ENCODE results near the gene CA12. TPM values are rescaled to one million over a fixed set of nuclear protein-coding genes. Genes with fewer than 3 reads are reported as not detected.

CA12 gene
- total and polyA plus RNA-seq, 2 donors (not counting 1 experiment from before 2014, with no cell fraction given) = not detected

- H3K27me3 ChIP-seq (replicated peaks in 1 of 4; ENCODE audit: control extremely low read depth in 1 of 4, control insufficient read depth in 3 of 4, insufficient read depth in 4 of 4, low read length in 3 of 4) = peaks cover 0 to 3% (median 0%) of the 10 kb centered on the region in 4 experiments
- Mint-ChIP-seq H3K9me3 (ENCODE audit: insufficient read depth) (no peaks in the 10 kb centered on the region), H3K27ac (no peak overlapping the region), H3K27me3 (peaks cover 8% of the 10 kb centered on the region), H3K4me1 (peaks cover 19% of the 10 kb centered on the region), H3K4me3 (no peak overlapping the region)
- ATAC-seq (ENCODE audit: low read depth) (no peak), DNase-seq (no peak)
- H3K4me1 ChIP-seq (ENCODE audit: control insufficient read depth in 2 of 2, insufficient read depth in 2 of 2, low read length in 2 of 2) = peaks cover 2 to 13% of the 10 kb centered on the region in 2 donors
- no CpG with 5 or more reads among the region's 3 CpGs for WGBS (ENCODE audit: insufficient coverage)
- no peak overlapping the region for H3K9ac ChIP-seq (ENCODE audit: low read length)
- no peaks in the 10 kb centered on the region for H3K36me3 ChIP-seq (replicated peaks in 1 of 2; ENCODE audit: control extremely low read depth in 1 of 2, control insufficient read depth in 1 of 2, extremely low read depth in 1 of 2, insufficient read depth in 2 of 2, low read length in 1 of 2)
- H2AFZ ChIP-seq (ENCODE audit: insufficient read depth, low read depth, low read length, poor library complexity, severe bottlenecking) = no peak overlapping the region
- CTCF ChIA-PET = no interaction called here
- H3K79me2 ChIP-seq (ENCODE audit: control insufficient read depth, insufficient read depth, low read length) = no peaks in the 10 kb centered on the region
- H3K4me2 ChIP-seq (replicated peaks; ENCODE audit: low read depth, low read length, poor library complexity, severe bottlenecking) = no peak overlapping the region
- no peak overlapping the region for H3K27ac ChIP-seq (ENCODE audit: low read length in 2 of 2)
- H4K20me1 ChIP-seq (ENCODE audit: control insufficient read depth, insufficient read depth, low read length, poor library complexity, severe bottlenecking) = no peaks in the 10 kb centered on the region
- TF ChIP-seq CTCF (IDR thresholded peaks at IDR 0.05) (no peak), EZH2 (IDR thresholded peaks at IDR 0.05; ENCODE audit: borderline replicate concordance, insufficient read depth, low read depth, low read length, poor library complexity, severe bottlenecking) (no peak)
- H3K9me3 ChIP-seq (ENCODE audit: control extremely low read depth in 1 of 3, control insufficient read depth in 2 of 3, insufficient read depth in 1 of 3, low read length in 2 of 3) = no peaks in the 10 kb centered on the region
- H3K4me3 ChIP-seq (ENCODE audit: control extremely low read depth in 1 of 5, extremely low read depth in 1 of 5, insufficient read depth in 1 of 5, low read depth in 2 of 5, low read length in 4 of 5) = no peak overlapping the region
- POLR2A ChIA-PET = no interaction called here
- intact Hi-C loops (cut with micrococcal nuclease) = no loop called here
Measured at GRCh38 chr15:63357731-63358130, 23.9 kb downstream of the CA12 start.

- peaks cover 14% of the 10 kb centered on the region for H3K4me1 Mint-ChIP-seq
- H2AFZ ChIP-seq (ENCODE audit: insufficient read depth, low read depth, low read length, poor library complexity, severe bottlenecking) = no peak overlapping the region
- no peak overlapping the region for H3K4me2 ChIP-seq (replicated peaks; ENCODE audit: low read depth, low read length, poor library complexity, severe bottlenecking)
- peaks cover 0 to 3% (median 0%) of the 10 kb centered on the region in 4 experiments for H3K27me3 ChIP-seq (replicated peaks in 1 of 4; ENCODE audit: control extremely low read depth in 1 of 4, control insufficient read depth in 3 of 4, insufficient read depth in 4 of 4, low read length in 3 of 4)
- no peak overlapping the region for H3K9ac ChIP-seq (ENCODE audit: low read length)
- whole genome bisulfite sequencing (ENCODE audit: insufficient coverage) = 96% methylated on average over 3 of the region's 4 CpGs
- peaks cover 8% of the 10 kb centered on the region for H3K27me3 Mint-ChIP-seq
- intact Hi-C loops (cut with micrococcal nuclease) = no loop called here
- no peak overlapping the region for H3K4me3 ChIP-seq (ENCODE audit: control extremely low read depth in 1 of 5, extremely low read depth in 1 of 5, insufficient read depth in 1 of 5, low read depth in 2 of 5, low read length in 4 of 5)
- no peak overlapping the region for H3K27ac ChIP-seq (ENCODE audit: low read length in 2 of 2)
- peaks cover 0 to 6% of the 10 kb centered on the region in 2 donors for H3K4me1 ChIP-seq (ENCODE audit: control insufficient read depth in 2 of 2, insufficient read depth in 2 of 2, low read length in 2 of 2)
- CTCF ChIA-PET = no interaction called here
- ATAC-seq (ENCODE audit: low read depth) (no peak), DNase-seq (no peak)
- no peaks in the 10 kb centered on the region for H3K79me2 ChIP-seq (ENCODE audit: control insufficient read depth, insufficient read depth, low read length)
- H3K4me3 Mint-ChIP-seq = no peak overlapping the region
- H3K9me3 ChIP-seq (ENCODE audit: control extremely low read depth in 1 of 3, control insufficient read depth in 2 of 3, insufficient read depth in 1 of 3, low read length in 2 of 3) = no peaks in the 10 kb centered on the region
- TF ChIP-seq CTCF (IDR thresholded peaks at IDR 0.05) (no peak), EZH2 (IDR thresholded peaks at IDR 0.05; ENCODE audit: borderline replicate concordance, insufficient read depth, low read depth, low read length, poor library complexity, severe bottlenecking) (no peak)
- POLR2A ChIA-PET = no interaction called here
- no peaks in the 10 kb centered on the region for H3K36me3 ChIP-seq (replicated peaks in 1 of 2; ENCODE audit: control extremely low read depth in 1 of 2, control insufficient read depth in 1 of 2, extremely low read depth in 1 of 2, insufficient read depth in 2 of 2, low read length in 1 of 2)
- H4K20me1 ChIP-seq (ENCODE audit: control insufficient read depth, insufficient read depth, low read length, poor library complexity, severe bottlenecking) = no peaks in the 10 kb centered on the region
- no peak overlapping the region for H3K27ac Mint-ChIP-seq
- no peaks in the 10 kb centered on the region for H3K9me3 Mint-ChIP-seq (ENCODE audit: insufficient read depth)
Measured at GRCh38 chr15:63357061-63357460, 24.6 kb downstream of the CA12 start.
